Keratinocyte (primary cell): ENCODE measurements around the gene SCRG1. TPM values are rescaled to one million over a fixed set of nuclear protein-coding genes. Genes with fewer than 3 reads are reported as not detected.

ENCODE experiments used
- DNase-seq: peaks from one replicate; pipeline ENCODE4 v3.0.0-alpha.2; 2011; ENCODE audit warnings: low read depth, missing footprints, low spot score
- FAIRE-seq: peaks from 2 replicates; lab custom pipeline; 2011; peaks lifted over from hg19 to GRCh38; lab: Jason Lieb, UNC
- H2AFZ ChIP-seq: 2 replicates; pipeline ENCODE4 v1.6.0; 2012; ENCODE audit warnings: low read length, control low read depth, inconsistent platforms; ENCODE audit not compliant: control insufficient read depth
- H3K27ac ChIP-seq: 2 replicates; pipeline ENCODE4 v1.5.1; 2011; ENCODE audit warnings: low read length; ENCODE audit not compliant: control insufficient read depth, insufficient read depth
- H3K27me3 ChIP-seq: 3 replicates; pipeline ENCODE4 v1.6.0; 2011; ENCODE audit warnings: low read length; ENCODE audit not compliant: control insufficient read depth, insufficient read depth; ENCODE audit errors: extremely low read depth
- H3K36me3 ChIP-seq, 2 experiments: 2 replicates in 1 of 2; 3 replicates in 1 of 2; pipeline ENCODE4 v1.5.1; 2011; ENCODE audit warnings: low read length in 2 of 2, mild to moderate bottlenecking in 1 of 2; ENCODE audit not compliant: control insufficient read depth in 2 of 2, insufficient read depth in 2 of 2; ENCODE audit errors: extremely low read depth in 1 of 2
- H3K4me1 ChIP-seq: 3 replicates; pipeline ENCODE4 v1.5.1; 2011; ENCODE audit warnings: low read length; ENCODE audit not compliant: control insufficient read depth, insufficient read depth; ENCODE audit errors: extremely low read depth
- H3K4me2 ChIP-seq: 3 replicates; pipeline ENCODE4 v1.6.0; 2011; ENCODE audit warnings: low read depth, low read length; ENCODE audit not compliant: control insufficient read depth, insufficient read depth; ENCODE audit errors: extremely low read depth
- H3K4me3 ChIP-seq, 3 experiments: fragments of 200-600 bp in 1 of 3; sonication (generic) in 1 of 3; 2 replicates in 2 of 3; 3 replicates in 1 of 3; pipeline ENCODE4 v1.5.1; 2011 to 2016; ENCODE audit warnings: low read length in 3 of 3, mild to moderate bottlenecking in 3 of 3, control low read depth in 2 of 3, inconsistent platforms in 1 of 3, low read depth in 1 of 3, mixed read lengths in 1 of 3, mixed run types in 1 of 3, moderate library complexity in 1 of 3; ENCODE audit not compliant: control insufficient read depth in 2 of 3, insufficient read depth in 2 of 3; ENCODE audit errors: extremely low read depth in 1 of 3
- H3K79me2 ChIP-seq: 2 replicates; pipeline ENCODE4 v1.6.0; 2012; ENCODE audit warnings: low read length; ENCODE audit not compliant: control insufficient read depth, insufficient read depth
- H3K9ac ChIP-seq: 3 replicates; pipeline ENCODE4 v1.6.0; 2011; ENCODE audit warnings: low read length; ENCODE audit not compliant: control insufficient read depth, insufficient read depth; ENCODE audit errors: extremely low read depth
- H3K9me1 ChIP-seq: 3 replicates; pipeline ENCODE4 v1.6.0; 2011; ENCODE audit warnings: low read length; ENCODE audit not compliant: control insufficient read depth, insufficient read depth; ENCODE audit errors: extremely low read depth
- H3K9me3 ChIP-seq: 2 replicates; pipeline ENCODE4 v1.5.1; 2012; ENCODE audit warnings: low read depth, low read length; ENCODE audit not compliant: control insufficient read depth
- H4K20me1 ChIP-seq: 3 replicates; pipeline ENCODE4 v1.6.0; 2011; ENCODE audit warnings: low read length; ENCODE audit not compliant: control insufficient read depth, insufficient read depth; ENCODE audit errors: extremely low read depth
- EZH2 ChIP-seq: IDR thresholded peaks from one replicate; pipeline ENCODE4 v1.6.1; 2012; ENCODE audit warnings: inconsistent platforms, mild to moderate bottlenecking, low read length, moderate library complexity
- dilution Hi-C: fragments of 300-500 bp; cut with MboI; formaldehyde crosslinking; loops from one replicate; pipeline ENCODE4 v1.7.0; 2020; ENCODE audit warnings: low sequenced_read_pairs; ENCODE audit not compliant: extremely low pct_ligation_motif_present
- polyA plus RNA-seq, 5 experiments: library from polyadenylated mRNA; depleted of rRNA in 3 of 5; stranded (reverse) in 3 of 5; stranded (forward) in 1 of 5; unstranded in 1 of 5; fragments of >200 nt; gene quantifications; 1 replicate in 1 of 5; 2 replicates in 3 of 5; 3 replicates in 1 of 5; pipeline versions ENCODE4 v1.2.1 to v1.2.3, GENCODE V29; 2011 to 2012; ENCODE audit warnings: missing spikeins in 2 of 5, low read depth in 1 of 5, low replicate concordance in 1 of 5
- small RNA-seq, 3 experiments: library from RNA; depleted of rRNA; stranded (forward); fragments of <200 nt; gene quantifications; one replicate each; pipeline ENCODE3, GENCODE V24; 2012; ENCODE audit warnings: low read depth in 3 of 3, low replicate concordance in 1 of 3; ENCODE audit not compliant: insufficient read length in 3 of 3
- TF ChIP-seq, protein P1 (sequence below), 3 experiments: IDR thresholded peaks in 1 of 3; conservative IDR thresholded peaks in 1 of 3; optimal IDR thresholded peaks in 1 of 3; 2 replicates in 2 of 3; 3 replicates in 1 of 3; pipeline versions ENCODE3 to v1.5.1; 2011; ENCODE audit warnings: low read length in 3 of 3, mild to moderate bottlenecking in 3 of 3, moderate library complexity in 2 of 3, control low read depth in 1 of 3, inconsistent platforms in 1 of 3; ENCODE audit not compliant: insufficient read depth in 2 of 3; ENCODE audit errors: extremely low read depth in 1 of 3

Gene SCRG1
- polyA plus RNA-seq, 1 donor (not counting 4 experiments of a cell fraction or from before 2014, with no cell fraction given): not detected

- Histone ChIP-seq H3K27me3 (no peaks in the 10 kb centered on the region), H3K9ac (no peak overlapping the region), H2AFZ (no peak overlapping the region), H3K9me1 (no peaks in the 10 kb centered on the region), H4K20me1 (peaks cover 4% of the 10 kb centered on the region), H3K79me2 (peaks cover 11% of the 10 kb centered on the region), H3K4me3 (no peak overlapping the region), H3K4me1 (peaks cover 8% of the 10 kb centered on the region), H3K27ac (no peak overlapping the region), H3K9me3 (no peaks in the 10 kb centered on the region), H3K36me3 (peaks cover 0 to 7% of the 10 kb centered on the region in 2 experiments), H3K4me2 (no peak overlapping the region)
- TF ChIP-seq, protein P1, sequence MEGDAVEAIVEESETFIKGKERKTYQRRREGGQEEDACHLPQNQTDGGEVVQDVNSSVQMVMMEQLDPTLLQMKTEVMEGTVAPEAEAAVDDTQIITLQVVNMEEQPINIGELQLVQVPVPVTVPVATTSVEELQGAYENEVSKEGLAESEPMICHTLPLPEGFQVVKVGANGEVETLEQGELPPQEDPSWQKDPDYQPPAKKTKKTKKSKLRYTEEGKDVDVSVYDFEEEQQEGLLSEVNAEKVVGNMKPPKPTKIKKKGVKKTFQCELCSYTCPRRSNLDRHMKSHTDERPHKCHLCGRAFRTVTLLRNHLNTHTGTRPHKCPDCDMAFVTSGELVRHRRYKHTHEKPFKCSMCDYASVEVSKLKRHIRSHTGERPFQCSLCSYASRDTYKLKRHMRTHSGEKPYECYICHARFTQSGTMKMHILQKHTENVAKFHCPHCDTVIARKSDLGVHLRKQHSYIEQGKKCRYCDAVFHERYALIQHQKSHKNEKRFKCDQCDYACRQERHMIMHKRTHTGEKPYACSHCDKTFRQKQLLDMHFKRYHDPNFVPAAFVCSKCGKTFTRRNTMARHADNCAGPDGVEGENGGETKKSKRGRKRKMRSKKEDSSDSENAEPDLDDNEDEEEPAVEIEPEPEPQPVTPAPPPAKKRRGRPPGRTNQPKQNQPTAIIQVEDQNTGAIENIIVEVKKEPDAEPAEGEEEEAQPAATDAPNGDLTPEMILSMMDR (optimal IDR thresholded peaks at IDR 0.05 in 1 of 3, IDR thresholded peaks at IDR 0.05 in 1 of 3, conservative IDR thresholded peaks at IDR 0.05 in 1 of 3; ENCODE audit: extremely low read depth in 1 of 3, insufficient read depth in 2 of 3, low read length in 3 of 3): no peak
- TF ChIP-seq EZH2: no peak
- dilution Hi-C loops: no loop called here
- FAIRE-seq (no peak), DNase-seq (no peak)
Measured at GRCh38 chr4:173337463-173337862, 61.5 kb downstream of the SCRG1 start.

- dilution Hi-C loops: no loop called here
- Histone ChIP-seq H3K27ac (peak overlapping the region; percentile 91), H3K4me2 (peak overlapping the region; percentile 93), H3K36me3 (peaks cover 0 to 13% of the 10 kb centered on the region in 2 experiments), H3K4me1 (peaks cover 13% of the 10 kb centered on the region), H3K79me2 (peaks cover 18% of the 10 kb centered on the region), H3K9me3 (no peaks in the 10 kb centered on the region), H3K27me3 (no peaks in the 10 kb centered on the region), H3K9me1 (no peaks in the 10 kb centered on the region), H3K4me3 (peak overlapping the region; percentile 85 to 98 (median 94)), H2AFZ (peak overlapping the region; percentile 99), H3K9ac (peak overlapping the region; percentile 98), H4K20me1 (peaks cover 4% of the 10 kb centered on the region)
- no peak for DNase-seq
- no peak for TF ChIP-seq EZH2
- TF ChIP-seq, protein P1 (optimal IDR thresholded peaks at IDR 0.05 in 1 of 3, IDR thresholded peaks at IDR 0.05 in 1 of 3, conservative IDR thresholded peaks at IDR 0.05 in 1 of 3; ENCODE audit: extremely low read depth in 1 of 3, insufficient read depth in 2 of 3, low read length in 3 of 3): no peak
- peak; percentile 59 for FAIRE-seq
Measured at GRCh38 chr4:173334891-173335752, 63.8 kb downstream of the SCRG1 start.

Small RNA genes within 50 kb of the gene (small RNA-seq; reads per million reads assigned to genes)
- 0 reads per million in 3 experiments for gene RNU6-1096P

Other genes with a start within 250 kb of the SCRG1 start
- gene GALNT7, start 230.3 kb downstream of the SCRG1 start, polyA plus RNA-seq: 19.6 to 28.8 TPM (median 22.6 TPM) in 3 replicates
- gene HMGB2, start 64.8 kb downstream of the SCRG1 start, polyA plus RNA-seq: 7.7 to 55.9 TPM (median 40.5 TPM) in 3 replicates
- 4.2 to 12.9 TPM (median 4.9 TPM) in 3 replicates for gene SAP30, start 28.2 kb downstream of the SCRG1 start, polyA plus RNA-seq
- not detected in 3 replicates for gene HAND2, start 131.1 kb upstream of the SCRG1 start, polyA plus RNA-seq